Stimulated activated naive CD4-positive, alpha-beta T cell treated with Interleukin-2 at 50 U/mL for 16 hours (primary cell): Measurements from ENCODE around the gene ARL13B.
"Not testable (repeated sequence)": the region's sequence is repeated elsewhere in the genome, so short reads cannot be mapped to it uniquely, and the experiment has no call there.

Source experiments
- DNase-seq: peaks from one replicate; lab custom pipeline; 2025; lab: John Stamatoyannopoulos, UW

The ARL13B gene

GRCh38 chr3:94062513-94063404 lies 82.8 kb downstream of the ARL13B start, which contains the start of the genes DHFR2 and NSUN3:
Gene DHFR2 (minus strand): TSS chr3:94062916. CDS start chr3:94061511, 1,405 bp downstream.
Gene NSUN3 (plus strand): TSS chr3:94063061. CDS start chr3:94063127, 66 bp downstream.
- peak; percentile 75 for DNase-seq

DNA sequence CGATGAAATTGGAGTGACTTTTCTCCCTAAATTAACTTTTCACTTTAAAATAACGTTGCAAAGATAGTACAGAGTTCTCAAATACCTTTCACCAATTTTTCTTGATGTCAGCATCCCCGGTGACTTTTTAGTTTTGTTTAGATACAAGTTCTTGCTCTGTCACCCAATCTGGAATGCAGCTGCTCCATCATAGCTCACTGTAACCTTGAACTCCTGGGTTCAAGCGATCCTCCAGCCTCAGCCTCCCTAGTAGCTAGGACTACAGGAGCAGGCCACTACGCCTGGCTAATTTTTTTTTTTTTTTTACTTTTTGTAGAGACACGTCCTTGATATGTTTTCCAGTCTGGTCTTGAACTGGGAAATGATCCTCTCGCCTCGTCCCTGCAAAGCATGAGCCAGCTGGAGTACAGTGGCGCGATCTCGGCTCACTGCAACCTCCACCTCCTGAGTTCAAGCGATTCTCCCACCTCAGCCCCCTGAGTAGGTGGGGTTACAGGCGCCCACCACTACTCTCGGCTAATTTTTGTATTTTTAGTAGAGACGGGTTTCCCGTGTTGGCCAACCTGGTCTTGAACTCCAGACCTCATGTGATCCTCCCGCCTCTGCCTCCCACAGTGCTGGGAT lies 83.7 kb downstream of the ARL13B start:
- no peak for DNase-seq

- DNase-seq = no peak
Observed at GRCh38 chr3:94064243-94064860, 84.4 kb downstream of the ARL13B start.

GRCh38 chr3:94065122-94065521 lies 85.2 kb downstream of the ARL13B start:
- no peak for DNase-seq

DNA sequence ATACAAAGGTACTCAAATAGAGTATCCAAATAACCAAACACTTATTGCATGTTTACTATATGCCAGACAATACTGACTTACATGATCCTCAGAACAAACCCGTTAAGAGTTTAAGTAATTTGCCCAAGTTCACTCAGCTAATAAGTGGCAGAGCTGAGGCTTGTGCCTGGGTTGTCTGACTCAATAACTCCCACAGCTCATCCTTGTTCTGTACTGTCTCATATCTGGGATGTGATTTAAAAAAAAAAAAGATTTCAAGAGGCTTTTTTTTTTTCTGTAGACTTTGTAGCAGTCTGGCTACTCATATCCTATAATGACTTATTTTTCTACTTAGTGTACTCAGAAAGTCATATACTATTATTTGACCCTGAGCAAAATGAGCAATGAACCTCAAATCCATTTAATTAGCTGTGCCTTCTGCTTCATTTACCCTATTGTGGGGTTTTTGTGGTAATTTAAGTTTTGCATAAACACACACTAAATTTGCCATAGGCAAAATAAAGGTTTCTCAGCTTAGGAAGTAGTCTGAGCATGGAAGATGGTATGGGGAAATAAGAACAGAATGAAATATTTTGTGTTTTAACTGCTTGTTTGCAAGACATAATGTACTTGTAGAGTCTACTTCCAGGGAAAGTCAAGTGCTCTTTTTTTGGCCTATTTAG lies 86.0 kb downstream of the ARL13B start:
- DNase-seq = no peak

GRCh38 chr3:94066506-94067500 lies 86.8 kb downstream of the ARL13B start:
- no peak for DNase-seq

- no peak for DNase-seq
Observed at GRCh38 chr3:94069194-94069813, 89.3 kb downstream of the ARL13B start.

- no peak for DNase-seq
Observed at GRCh38 chr3:94070341-94070911, 90.5 kb downstream of the ARL13B start.

DNA sequence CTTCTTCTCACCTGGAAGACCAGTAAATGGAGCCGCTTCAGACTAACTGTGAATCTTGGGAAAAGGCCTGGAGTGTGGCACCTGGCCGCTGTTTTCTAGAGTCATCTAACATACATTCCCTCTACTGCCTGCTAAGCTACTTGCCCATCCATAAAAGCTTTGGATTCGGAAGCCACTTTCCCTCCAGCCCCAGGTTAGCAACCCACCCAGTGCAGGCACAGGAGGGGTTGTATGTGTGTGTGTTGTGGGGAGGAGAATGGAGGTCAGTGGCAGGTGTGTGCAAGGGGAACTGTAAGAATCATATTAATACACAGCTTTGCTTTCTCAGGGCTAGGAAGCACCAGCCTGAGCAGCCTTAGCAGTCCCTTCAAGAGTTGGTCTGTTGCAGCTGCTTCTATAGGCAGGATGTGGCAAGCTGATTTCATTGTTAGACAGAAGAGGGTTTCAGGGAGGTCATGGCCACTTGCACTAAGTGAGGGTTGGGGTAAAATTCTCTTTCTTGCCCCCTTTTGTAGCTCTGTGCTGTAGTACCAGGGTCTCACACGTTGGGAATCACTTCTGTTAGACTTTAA lies 91.8 kb downstream of the ARL13B start:
- no peak for DNase-seq

GRCh38 chr3:94076055-94076454 lies 96.1 kb downstream of the ARL13B start:
- no peak for DNase-seq

DNA sequence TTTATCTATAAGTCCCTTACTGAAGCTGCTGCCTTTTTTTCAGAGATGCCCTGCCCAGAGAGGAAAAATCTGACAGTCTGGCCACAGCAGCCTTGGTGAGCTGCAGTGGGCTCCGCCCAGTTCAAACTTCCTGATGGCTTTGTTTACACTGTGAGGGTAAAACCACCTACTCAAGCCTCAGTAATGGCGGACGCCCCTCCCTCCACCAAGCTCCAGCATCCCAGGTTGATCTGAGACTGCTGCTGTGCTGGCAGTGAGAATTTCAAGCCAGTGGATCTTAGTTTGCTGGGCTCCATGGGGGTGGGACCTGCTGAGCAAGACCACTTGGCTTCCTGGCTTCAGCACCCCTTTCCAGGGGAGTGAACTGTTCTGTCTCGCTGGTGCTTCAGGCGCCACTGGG lies 100.6 kb downstream of the ARL13B start:
- not testable (repeated sequence) for DNase-seq

DNA sequence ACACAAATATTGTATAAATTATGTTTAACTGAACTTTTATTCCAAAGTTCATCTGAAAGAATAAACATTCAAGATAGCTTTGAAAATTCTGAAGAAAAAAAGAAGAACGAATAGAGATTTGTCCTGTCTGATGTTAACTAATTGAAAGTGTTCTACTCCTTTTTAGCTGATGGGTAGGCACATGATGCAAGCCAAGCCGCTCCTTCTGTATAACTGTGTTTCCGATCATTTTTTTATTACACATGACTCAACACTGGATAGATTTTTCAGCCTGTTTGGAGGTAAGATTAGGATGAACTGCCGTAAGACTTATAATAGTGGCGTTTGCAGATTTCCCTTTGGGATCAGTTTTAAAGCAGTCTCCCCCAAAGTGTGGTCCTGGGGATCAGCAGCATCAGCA lies 101.9 kb downstream of the ARL13B start:
- no peak for DNase-seq

- DNase-seq = no peak
Observed at GRCh38 chr3:94082391-94082937, 102.5 kb downstream of the ARL13B start.

DNA sequence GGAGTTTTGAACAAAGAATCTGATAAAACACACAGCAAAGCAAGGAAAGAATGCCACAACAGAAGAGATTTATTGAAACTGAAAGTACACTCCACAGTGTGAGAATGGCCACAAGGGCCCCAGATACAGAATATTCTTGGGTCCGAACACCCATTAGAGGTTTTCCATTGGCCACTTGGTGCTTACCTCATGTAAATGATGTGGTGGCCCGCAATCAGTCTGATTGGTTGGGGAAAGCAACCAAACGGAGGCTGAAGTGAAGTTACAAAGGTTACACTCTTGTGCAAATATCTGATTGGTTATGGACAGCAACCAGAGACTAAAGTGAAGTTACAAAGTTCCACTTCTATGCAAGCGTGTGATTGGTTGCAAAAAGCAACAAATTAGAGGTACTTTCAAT lies 103.3 kb downstream of the ARL13B start:
- no peak for DNase-seq

DNA sequence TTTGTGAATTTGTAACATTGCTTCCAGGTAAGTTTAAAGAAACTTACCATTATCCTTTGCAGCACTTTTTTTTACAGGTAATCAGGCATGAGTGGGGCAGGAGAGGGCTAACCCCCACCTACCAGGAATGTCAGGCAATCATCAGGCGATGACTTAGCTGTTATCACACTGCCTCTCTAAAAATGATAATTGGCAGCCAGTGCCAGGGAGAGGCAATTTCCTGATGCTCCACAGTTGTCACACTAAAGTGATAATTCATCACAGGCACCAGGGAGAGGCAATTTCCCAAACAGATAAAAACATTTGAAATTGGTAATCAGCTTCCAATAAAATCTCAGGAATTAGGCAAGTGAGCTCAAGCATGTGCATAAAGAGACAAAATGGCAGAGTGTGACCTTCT lies 109.2 kb downstream of the ARL13B start:
- DNase-seq = no peak

GRCh38 chr3:94092086-94092485 lies 112.1 kb downstream of the ARL13B start:
- DNase-seq = no peak

DNA sequence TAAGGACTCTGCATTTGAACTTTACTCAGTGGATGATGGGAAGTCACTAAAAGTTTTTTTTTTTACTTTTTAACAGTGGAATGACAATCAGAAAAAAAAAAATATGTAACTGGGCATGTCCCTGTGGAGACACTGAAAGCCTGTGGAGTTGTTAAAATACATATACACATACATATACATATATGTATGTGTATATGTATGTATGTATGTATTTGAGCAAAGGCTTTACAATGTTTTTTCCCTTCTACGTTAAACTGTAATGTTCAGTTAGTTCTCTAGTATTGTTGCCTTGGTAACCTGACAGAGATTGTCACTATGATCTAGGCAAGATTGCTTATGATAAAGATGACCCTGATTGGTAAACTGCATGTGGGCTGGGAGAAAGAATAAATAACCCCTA lies 113.2 kb downstream of the ARL13B start:
- DNase-seq = no peak

DNA sequence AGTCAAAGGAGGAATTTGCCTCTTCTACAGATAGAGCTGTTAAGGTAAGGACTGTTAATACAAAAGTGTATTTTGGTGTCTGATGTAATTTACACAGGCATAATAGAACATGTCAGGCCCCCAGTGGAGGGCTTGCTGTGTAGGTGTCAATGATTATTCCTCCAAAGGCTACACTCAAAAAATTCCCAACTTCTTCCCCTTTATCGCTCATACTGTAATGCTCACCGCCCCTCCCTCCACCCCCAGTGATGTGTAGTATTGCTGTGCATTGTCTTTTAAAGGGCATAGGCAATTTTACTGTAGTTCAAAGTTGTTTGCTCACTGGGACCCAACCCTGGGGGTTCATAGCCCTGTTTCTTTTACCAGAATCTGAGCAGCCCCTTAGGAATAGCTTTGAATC lies 115.2 kb downstream of the ARL13B start:
- DNase-seq = no peak

- no peak for DNase-seq
Observed at GRCh38 chr3:94098452-94098851, 118.5 kb downstream of the ARL13B start.

GRCh38 chr3:94099311-94099710 lies 119.4 kb downstream of the ARL13B start:
- DNase-seq = no peak
